GM12801 (cell line): ENCODE measurements around the gene PODXL.

Experiments used
- TF ChIP-seq, protein P1 (sequence below): IDR thresholded peaks from one replicate; pipeline ENCODE4 v1.5.1; 2011; ENCODE audit warnings: control low read depth; ENCODE audit not compliant: insufficient read length; ENCODE audit errors: extremely low read depth

Gene PODXL

DNA sequence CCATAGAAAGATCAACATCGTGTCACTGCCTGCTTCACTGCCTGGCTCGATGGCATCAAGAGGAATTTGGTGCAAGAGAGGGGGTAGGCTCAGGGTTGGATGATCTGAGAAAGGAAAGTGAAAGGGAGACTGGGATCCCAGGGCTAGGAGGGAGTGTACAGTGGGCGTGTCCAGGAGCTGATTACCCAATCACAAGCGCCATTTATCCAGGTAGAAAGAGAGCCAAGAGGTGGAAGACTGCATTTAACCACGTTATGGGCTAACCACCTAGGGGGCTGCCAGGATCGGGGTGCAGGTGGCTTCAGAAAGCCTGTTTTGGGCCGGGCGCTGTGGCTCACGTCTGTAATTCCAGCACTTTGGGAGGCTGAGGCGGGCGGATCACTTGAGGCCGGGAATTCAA, 10.3 kb downstream of the PODXL start:
- TF ChIP-seq, protein P1, sequence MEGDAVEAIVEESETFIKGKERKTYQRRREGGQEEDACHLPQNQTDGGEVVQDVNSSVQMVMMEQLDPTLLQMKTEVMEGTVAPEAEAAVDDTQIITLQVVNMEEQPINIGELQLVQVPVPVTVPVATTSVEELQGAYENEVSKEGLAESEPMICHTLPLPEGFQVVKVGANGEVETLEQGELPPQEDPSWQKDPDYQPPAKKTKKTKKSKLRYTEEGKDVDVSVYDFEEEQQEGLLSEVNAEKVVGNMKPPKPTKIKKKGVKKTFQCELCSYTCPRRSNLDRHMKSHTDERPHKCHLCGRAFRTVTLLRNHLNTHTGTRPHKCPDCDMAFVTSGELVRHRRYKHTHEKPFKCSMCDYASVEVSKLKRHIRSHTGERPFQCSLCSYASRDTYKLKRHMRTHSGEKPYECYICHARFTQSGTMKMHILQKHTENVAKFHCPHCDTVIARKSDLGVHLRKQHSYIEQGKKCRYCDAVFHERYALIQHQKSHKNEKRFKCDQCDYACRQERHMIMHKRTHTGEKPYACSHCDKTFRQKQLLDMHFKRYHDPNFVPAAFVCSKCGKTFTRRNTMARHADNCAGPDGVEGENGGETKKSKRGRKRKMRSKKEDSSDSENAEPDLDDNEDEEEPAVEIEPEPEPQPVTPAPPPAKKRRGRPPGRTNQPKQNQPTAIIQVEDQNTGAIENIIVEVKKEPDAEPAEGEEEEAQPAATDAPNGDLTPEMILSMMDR = no peak

DNA sequence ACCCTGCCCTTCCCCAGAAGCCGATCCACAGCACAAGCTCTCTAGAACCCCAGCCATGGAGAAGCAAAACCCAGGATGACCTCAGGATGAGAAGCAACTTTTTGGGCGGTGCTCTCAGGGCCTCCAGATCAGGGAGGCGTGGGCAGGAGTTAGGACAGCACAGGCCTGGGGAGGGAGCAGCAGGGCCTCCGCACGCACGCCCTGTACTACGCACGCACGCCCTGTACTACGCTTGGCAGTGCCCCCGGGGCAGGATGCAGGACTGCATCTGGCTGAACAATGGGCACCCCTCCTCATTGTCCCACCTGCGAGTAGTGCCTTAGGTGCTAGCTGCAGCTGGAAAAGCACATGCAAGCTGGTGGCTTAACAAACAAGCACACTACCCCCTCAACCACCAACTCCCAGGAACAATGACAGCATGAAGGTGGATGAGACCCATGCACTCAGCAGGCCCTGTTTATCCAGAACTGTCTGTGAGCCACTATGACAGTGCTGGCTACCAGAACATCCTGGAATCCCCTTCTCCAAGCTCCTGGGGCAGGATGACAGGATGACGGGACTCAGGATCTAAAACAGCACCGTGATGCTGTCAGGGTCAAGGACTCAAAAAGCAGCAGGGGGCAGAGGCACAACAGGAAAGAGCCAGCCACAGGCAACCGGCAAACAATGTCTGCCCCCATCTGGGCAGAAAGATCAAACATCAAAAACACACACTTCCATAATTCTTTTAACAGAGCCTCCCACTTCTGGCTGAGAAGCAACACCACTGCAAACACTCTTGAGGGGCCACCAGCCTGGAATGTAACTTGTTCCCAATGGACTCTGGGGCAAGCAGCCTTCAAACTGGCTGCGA, 11.8 kb downstream of the PODXL start:
- TF ChIP-seq, protein P1 = no peak

DNA sequence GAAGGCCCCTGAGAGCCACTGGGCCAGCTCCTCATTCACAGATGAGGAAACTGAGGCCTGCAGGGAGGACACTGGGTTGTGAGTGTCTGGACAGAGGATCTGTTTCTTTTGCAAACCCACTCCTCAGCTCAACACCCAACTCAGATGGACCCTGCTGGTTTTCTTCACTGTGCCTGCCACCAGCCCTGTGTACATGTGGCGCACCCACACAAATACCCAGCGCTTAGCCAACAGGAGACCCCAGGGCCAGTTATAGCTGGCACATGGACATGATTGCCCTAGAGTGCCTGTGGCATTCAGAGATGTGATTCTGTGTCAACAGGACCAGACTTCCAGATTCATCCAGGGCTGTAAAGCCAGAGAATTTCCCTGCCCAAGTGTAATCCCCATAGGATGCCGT, 12.4 kb downstream of the PODXL start:
- TF ChIP-seq, protein P1 = no peak

DNA sequence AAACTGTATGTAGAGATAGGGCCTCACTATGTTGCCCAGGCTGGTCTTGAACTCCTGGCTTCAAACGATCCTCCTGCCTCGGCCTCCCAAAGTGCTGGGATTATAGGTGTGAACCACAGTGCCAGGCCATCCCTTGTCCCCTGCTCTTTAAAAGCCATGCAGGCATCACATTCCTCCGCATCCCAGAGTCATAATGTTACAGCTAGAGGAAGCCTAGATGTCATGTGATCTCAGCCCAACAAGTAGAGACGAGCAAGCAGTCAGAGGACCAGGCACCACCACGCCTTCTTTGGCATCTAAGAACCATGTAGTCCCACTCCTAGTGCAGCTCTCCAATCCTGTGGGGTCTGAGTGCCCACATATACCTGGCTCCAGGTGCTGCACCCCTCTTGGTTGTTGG, 13.1 kb downstream of the PODXL start:
- TF ChIP-seq, protein P1 = no peak

DNA sequence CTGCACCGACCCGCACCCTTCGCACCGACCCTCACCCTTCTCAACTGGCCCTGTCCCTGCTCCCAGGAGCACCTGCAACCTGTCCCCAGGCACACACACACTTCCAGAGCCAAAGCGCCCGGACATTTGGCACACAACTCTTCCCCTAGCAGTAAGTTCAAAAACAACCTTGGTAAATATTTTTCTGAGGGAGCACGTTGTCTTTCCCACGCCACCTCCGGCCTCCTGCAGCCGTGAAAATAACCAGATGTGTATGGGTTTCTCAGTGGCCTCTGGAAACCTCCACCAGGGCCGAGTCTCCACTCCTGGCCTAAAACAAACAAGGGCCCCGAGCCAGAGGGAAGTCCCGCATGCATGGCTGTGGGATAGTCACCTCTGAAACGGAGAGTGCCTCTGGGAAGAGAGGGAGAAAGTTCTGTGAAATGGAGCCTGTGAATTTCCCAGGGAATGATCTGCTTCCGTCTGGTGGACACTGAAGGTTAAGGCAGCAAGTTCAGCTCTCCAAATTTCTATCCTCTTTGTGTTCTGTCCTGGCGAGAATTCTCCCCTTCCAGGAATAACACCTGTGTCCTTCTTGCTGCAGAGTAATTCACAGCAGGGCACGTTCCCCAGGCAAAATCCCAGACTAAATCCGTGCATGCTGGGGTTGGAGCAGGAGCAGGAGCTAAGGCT, 15.8 kb downstream of the PODXL start:
- TF ChIP-seq, protein P1 = no peak

DNA sequence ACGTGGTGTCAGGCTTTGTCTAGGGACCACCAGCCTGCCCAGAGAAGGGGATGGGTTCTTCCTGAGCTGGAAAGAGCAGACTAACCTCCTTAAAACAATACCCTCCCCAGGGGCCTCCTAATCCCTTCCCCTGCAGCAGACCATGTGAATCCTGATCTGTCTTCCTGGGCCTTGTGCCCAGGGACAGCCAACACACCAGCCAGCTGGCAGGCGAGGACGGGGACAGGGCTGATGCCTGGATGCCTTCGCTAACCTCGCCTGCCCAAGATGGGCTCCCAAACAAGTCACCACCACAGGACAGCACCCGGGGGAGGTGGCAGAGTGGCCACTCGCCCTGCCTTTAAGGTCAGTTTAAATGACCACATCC, 17.6 kb downstream of the PODXL start:
- TF ChIP-seq, protein P1 = no peak

DNA sequence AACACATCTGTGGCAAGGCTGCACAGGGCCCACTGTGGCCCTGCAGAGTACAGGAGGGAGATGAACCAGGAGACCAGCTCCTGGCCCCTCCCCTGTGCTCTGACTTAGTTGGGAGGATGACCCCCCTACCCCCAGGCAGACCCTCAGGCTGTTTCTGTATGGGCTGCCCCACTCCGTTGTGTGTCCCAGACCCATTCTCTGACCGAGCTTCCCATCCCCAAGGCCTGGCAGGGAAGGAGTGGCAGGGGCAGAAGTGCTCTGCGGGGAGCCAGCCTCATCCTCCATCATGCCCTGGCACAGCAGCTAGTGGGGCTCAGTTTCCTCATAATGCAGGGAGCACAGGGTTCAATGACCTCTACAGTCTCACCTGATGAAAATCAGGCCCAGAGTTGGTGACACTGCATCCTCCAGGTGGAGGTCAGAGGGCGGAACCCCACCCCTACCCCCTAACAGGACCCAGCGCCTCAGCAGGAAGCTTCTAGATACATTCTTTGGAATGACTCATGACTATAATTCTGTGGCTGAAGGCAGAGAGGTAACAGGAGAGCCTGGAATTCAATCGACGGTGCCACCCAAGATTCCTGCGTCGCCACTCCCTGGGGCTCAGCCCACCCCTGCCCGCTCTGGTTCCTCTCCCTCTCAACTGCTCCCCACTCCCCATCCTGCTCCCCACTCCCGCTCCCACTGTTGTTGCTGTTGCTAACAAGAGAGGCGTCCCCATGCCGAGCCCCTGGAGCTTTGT, 18.2 kb downstream of the PODXL start:
- TF ChIP-seq, protein P1 = no peak
